GM12875 (cell line): ENCODE data around the gene CLPX.

Source experiments
- H3K4me3 ChIP-seq: one replicate; pipeline ENCODE4 v1.5.1; 2011; ENCODE audit warnings: low read depth, low read length, control low read depth
- TF ChIP-seq, protein P1 (sequence below): IDR thresholded peaks from 2 replicates; pipeline ENCODE4 v1.5.1; 2011; ENCODE audit warnings: low read depth, mild to moderate bottlenecking, control low read depth, inconsistent platforms, low read length, moderate library complexity, borderline replicate concordance; ENCODE audit not compliant: insufficient read depth

The CLPX gene

DNA sequence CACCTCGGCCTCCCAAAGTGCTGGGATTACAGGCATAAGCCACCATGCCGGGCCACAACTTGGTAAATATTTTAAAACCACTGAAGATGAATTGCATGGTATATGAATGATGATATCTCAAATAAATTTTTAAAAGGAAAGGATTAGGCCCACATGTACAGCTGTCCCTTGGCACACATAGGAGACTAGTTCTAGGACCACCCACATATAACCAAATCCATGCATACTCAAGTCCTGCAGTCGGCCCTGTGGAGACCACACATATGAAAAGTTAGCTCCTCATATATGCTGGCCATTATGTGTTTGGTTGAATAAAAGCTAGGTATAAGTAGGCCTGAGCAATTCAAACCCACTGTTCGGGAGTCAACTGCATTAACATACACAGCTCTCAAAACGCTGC lies 10.6 kb downstream of the CLPX start:
- no peak overlapping the region for H3K4me3 ChIP-seq
- TF ChIP-seq, protein P1, sequence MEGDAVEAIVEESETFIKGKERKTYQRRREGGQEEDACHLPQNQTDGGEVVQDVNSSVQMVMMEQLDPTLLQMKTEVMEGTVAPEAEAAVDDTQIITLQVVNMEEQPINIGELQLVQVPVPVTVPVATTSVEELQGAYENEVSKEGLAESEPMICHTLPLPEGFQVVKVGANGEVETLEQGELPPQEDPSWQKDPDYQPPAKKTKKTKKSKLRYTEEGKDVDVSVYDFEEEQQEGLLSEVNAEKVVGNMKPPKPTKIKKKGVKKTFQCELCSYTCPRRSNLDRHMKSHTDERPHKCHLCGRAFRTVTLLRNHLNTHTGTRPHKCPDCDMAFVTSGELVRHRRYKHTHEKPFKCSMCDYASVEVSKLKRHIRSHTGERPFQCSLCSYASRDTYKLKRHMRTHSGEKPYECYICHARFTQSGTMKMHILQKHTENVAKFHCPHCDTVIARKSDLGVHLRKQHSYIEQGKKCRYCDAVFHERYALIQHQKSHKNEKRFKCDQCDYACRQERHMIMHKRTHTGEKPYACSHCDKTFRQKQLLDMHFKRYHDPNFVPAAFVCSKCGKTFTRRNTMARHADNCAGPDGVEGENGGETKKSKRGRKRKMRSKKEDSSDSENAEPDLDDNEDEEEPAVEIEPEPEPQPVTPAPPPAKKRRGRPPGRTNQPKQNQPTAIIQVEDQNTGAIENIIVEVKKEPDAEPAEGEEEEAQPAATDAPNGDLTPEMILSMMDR, result no peak

DNA sequence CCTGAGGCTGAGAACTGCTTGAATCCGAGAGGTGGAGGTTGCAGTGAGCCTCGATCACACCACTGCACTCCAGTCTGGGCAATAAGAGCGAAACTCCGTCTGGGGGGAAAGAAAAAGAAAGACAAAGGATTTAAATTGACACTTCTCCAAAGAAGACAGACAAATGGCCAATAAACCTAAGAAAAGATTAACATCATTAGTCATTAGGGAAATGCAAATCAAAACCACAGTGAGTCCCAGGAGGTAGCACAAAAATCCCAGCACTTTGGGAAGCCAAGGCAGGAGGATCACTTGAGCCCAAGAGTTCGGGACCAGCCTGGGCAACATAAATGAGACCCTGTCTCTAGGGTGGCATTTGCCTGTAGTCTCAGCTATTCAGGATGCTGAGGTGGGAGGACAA lies 12.6 kb downstream of the CLPX start:
- TF ChIP-seq, protein P1, result no peak
- no peak overlapping the region for H3K4me3 ChIP-seq

DNA sequence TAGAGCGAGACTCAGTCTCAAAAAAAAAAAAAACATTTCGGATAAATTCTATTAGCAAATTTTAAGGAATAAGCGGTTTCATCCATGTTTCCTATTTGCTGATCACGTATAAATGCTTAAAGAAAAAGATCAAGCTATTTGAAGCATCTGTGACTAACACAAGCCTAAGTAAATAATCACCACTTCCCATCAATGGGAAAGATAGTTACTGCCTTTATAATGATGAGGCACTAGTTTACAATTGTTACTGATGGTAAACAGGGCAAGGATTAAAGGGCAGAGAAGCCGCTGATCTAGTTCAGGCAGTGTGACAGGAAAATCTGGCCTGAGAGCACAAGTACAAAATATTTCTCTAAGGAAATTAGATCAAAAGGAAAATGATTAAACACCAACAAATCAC lies 13.7 kb downstream of the CLPX start:
- no peak overlapping the region for H3K4me3 ChIP-seq
- TF ChIP-seq, protein P1, result no peak

DNA sequence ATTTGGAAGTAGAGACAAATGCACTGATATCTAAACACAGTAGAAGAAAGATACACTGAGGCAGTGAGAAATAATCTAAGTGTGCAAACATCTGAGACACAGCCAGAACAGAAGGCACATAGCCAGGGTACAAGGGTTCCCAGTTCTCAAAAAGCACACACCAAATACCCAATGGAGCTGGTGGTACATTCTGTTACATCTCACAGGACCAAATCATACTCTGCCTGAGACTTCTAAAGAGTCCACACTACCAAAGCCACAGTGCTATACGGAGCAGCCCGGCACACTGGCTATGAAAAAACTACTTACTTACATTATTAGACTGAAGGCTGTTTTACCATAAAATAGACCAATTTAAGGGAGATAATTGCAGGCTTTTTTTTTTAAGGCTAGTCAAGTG lies 19.3 kb downstream of the CLPX start:
- TF ChIP-seq, protein P1, result no peak
- H3K4me3 ChIP-seq, result no peak overlapping the region

DNA sequence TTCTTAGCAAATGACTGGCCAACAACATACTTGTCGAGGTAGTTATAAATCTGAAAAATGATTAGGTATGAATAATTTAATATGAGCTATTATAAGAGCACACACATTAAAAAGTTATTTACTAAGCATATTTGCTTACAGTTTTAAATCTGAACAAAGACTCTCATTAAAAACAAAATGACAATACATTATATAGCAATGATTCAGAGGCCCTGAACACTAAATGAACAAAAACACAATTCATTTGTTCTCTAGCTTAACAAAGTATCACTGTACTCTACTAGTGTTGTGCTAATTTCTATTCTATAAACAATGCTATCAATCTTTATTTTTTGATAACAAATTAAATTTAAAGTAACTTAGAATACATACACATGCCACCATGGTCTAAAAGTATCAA lies 21.0 kb downstream of the CLPX start:
- H3K4me3 ChIP-seq, result no peak overlapping the region
- TF ChIP-seq, protein P1, result no peak

DNA sequence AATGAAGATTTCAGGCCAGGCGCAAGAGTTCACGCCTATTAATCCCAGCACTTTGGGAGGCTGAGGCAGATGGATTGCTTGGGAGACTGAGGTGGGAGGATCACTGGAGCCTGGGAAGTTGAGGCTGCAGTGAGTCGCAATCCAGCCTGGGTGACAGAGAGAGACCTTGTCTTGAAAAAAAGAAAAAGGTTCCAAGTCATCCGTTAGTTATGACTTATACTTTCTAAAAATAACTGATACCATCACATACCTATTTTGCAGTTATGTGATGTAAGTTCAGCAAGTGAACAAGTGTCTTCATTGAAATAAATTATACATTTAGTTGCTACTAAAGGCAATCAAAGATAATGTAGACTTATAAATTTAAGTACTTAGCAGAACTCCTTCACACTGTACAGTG lies 22.1 kb downstream of the CLPX start:
- no peak overlapping the region for H3K4me3 ChIP-seq
- TF ChIP-seq, protein P1, result no peak

DNA sequence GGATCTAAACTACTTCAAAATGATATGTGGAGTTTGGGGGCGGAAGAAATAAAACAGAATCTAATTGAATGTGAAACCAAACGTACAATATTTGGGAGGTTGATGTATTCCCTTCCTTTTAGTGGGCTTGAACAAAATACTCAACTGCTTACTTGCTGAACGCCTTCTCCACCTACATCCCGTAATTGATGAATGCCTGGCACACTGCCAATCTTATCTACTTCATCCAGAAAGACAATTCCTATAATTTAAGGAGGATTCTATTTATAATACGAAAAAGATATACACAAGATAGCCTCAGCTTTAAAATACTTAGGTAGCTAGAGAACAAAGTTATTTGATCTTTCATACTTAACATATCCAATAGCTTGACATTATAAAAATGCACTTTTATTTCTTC lies 28.4 kb downstream of the CLPX start:
- TF ChIP-seq, protein P1, result no peak
- no peak overlapping the region for H3K4me3 ChIP-seq
